NK-92 (cell line): ENCODE results near the gene ZFYVE28.
"Not testable (repeated sequence)": the region's sequence is repeated elsewhere in the genome, so short reads cannot be mapped to it uniquely, and the experiment has no call there.

Experiments
- DNase-seq: peaks from one replicate; lab custom pipeline; 2025; ENCODE audit not compliant: unreplicated experiment; lab: John Stamatoyannopoulos, UW

The ZFYVE28 gene

GRCh38 chr4:2231082-2231481 lies 187.4 kb downstream of the ZFYVE28 start:
- DNase-seq: no peak

DNA sequence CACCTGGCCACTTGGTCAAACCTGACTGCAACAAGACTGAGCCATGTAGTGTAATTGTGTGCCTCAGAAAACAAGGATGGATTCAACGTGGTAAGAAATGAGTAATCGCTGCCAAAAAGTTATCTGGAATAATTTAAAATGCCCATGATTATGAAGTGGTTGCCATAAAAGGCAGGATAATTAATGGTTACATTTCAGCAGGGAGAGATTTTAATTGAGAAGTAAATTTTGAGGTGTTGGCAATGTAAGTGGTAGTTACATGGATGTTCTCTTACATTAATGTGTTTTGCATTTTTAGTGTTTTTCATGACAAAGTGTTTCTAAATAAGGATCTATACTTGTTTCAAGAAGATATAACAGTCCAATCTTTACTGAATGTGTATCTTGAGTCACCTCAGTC lies 192.2 kb downstream of the ZFYVE28 start:
- DNase-seq: no peak

DNA sequence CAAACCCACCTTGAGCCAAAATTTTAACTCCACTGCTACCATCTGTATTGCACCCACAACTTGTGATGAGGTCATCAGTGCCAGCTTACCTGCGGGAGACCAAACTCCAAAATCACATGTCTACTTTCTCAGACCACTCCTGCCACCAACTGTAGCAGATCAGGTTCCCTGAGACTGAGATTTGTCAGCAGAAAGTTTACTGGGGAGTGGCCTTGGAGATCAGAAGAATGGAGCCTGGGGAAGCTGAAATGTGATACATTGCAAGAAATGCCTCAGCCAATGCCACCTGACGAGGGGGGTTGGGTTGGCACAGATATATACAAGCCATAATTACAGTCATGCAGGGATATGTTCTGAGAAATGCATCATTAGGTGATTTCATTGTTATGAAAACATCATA lies 195.6 kb downstream of the ZFYVE28 start:
- DNase-seq: no peak

GRCh38 chr4:2221378-2221777 lies 197.1 kb downstream of the ZFYVE28 start:
- DNase-seq: not testable (repeated sequence)

DNA sequence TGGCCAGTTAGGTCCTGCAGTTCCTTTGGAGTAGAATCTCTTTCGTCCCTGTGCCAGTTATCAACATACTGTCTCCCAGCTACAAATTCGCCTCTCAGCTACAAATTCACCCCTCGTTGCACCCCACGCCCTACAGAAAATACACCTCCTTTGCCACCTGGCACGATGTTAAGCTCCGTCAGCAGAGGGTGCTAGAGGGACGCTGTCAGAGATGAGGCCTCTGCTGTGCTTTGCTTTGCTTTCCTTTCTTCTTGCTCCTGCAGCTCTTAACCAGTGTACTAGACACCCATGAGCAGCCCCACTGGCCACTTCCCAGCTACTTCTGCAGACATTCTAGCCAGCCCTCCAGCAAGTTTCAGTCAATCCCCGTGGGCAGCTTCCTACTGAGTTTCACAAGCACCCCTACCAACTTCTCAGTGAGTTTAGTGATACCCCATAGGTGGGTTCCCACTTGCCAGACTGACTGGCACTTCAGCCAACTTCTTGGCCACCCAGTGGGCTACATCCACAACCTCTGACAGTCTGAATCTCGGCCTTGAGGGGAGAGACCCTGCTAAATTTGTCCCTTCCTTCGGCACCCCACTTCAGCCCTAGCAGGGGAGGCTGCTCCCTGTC lies 198.3 kb downstream of the ZFYVE28 start:
- no peak for DNase-seq
